ENCODE measurements around the gene DYSF.

Gene DYSF

GRCh38 chr2:71689968-71690834 is 236.8 kb downstream of the DYSF start:
- no peak for TF ChIP-seq CTCF (IDR thresholded peaks at IDR 0.05)

GRCh38 chr2:71690876-71691475 is 237.6 kb downstream of the DYSF start:
- no peak for TF ChIP-seq CTCF (IDR thresholded peaks at IDR 0.05)

GRCh38 chr2:71691747-71692441 is 238.5 kb downstream of the DYSF start:
- no peak for TF ChIP-seq CTCF (IDR thresholded peaks at IDR 0.05)

GRCh38 chr2:71692621-71693277 is 239.4 kb downstream of the DYSF start:
- no peak for TF ChIP-seq CTCF (IDR thresholded peaks at IDR 0.05)

- TF ChIP-seq CTCF (IDR thresholded peaks at IDR 0.05) = no peak
Observed at GRCh38 chr2:71693286-71694270, 240.2 kb downstream of the DYSF start.

- TF ChIP-seq CTCF (IDR thresholded peaks at IDR 0.05) = no peak
Observed at GRCh38 chr2:71694501-71695234, 241.3 kb downstream of the DYSF start.
